Inflammatory macrophage (primary cell): Measurements from ENCODE around the gene SLAMF6.
"Not testable (repeated sequence)": the region's sequence is repeated elsewhere in the genome, so short reads cannot be mapped to it uniquely, and the experiment has no call there.

Experiments
- DNase-seq, 2 donors: peaks; one replicate each; pipeline ENCODE4 v3.0.0-alpha.2; 2020 to 2022
- total RNA-seq, 18 experiments: gene quantifications; one replicate each; lab custom pipeline; 2026; ENCODE audit warnings: mixed read lengths in 6 of 18, inconsistent platforms in 2 of 18; lab: John Stamatoyannopoulos, UW

The SLAMF6 gene
- total RNA-seq: 1.2 to 24.3 (median 7.7) reads per million in 18 experiments

DNA sequence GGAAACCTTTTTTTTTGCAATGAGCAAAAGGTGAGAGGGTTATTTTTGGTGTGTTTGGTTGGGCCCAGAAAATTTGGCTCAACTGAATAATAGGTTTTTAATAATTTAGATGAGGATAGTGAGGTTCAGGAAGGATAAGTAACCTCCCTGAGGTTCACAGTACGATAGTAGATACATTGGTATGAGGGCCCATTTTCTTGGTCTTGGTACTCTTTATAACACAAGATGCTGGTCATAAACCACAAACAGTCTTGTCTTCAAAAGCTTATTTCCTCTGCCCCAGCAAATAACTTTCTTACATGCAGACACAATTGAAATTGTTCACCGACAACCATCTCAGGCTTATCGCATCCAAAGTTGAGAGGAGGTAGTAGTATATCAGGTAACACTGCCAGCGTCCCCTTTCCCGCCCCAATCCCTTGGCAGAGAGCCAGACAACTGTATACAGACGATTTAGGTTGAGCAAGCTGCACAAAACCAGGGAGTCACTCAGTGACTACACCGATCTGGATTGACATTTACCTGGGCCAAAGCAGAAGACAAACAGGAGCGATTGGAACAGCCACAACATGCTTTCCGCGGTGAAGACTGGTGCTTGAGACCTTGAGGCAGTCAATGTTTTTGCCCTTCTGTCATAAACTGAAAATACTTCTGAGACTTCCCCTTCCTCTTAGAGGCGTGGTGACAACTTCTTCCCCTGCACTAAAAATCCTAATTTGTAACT is at the start of gene SLAMF6:
SLAMF6 (minus strand) TSS at position 634 of the 724 bp plus-strand sequence; CDS start at position 571, 63 bp downstream.
- DNase-seq: peak; percentile 32 to 43

DNA sequence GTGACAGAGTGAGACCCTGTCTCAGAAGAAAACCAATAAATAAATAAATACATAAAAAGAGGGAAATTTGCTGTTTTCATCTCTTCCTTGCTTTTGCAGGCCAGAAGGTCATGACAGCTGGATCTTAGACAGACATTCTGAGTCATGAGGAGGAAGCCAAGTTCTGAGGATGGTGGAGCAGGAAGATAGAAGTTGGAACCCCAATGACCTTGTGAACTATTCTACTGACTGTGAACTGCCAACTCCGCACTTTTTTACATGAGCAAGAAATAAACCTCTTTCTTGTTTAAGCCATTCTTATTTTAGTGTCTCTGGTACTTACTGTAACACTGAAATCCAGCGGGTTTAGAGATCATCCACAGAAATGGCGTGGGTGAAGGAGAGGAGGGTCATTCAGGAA is 47.8 kb upstream of the SLAMF6 start:
- peak; percentile 71 to 80 for DNase-seq

DNA sequence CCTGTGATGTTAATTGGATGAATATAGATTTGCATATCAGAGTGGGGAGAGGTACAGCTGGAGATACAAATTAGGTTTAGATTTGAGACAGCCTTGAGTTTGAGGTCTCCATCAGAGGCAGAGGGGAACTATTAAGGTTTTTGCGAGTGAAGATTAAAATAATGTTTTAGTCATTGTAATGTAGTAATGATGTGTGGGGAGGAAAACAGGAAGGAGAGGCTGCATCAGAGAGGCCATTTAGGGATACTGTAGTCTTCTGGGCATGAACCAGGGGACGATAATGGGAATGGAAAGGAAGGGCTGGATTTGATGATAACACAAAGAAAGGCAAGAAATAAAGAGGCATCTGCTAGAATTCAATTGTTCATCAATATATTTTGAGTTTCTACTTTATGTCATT is 46.8 kb upstream of the SLAMF6 start:
- DNase-seq: peak; percentile 64 to 68

DNA sequence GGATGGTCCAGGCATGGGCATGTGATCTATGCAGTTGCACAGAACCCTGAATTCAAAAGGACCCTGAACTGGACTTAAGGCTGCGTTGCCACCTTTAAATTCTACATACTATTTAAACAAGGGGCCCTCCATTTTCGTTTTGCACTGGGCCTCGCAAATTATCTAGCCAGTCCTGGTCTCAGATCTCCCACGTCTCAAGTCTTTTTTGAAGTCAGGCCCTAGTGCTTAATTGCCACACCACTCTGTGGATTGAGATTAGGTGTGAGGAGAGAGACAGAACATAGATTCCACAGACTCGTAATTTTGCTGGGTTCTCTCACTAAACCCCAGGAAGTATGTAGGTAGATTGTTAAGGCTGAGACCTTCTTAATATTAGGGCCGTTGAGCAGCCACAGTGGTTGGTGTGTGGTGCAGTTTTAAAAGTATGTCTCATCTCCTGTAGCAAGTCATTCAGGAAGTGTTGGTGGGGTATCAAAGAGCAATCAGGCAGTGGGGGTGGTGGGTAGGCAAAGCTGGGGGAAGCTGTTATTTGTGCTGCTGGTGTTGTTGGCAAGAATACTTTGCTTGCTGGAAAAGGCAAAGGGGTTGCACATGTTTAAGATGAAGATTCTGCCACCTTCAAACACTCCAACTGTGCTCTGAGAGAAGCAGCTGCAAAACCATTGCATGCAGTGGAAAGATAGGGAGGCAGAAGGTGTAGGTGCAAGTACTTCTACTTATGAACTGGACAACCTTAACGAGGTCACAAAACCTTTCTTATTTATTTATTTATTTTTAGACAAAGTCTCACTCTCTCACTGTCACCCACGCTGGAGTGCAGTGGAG is 45.0 kb upstream of the SLAMF6 start:
- peak; percentile 66 to 88 for DNase-seq

DNA sequence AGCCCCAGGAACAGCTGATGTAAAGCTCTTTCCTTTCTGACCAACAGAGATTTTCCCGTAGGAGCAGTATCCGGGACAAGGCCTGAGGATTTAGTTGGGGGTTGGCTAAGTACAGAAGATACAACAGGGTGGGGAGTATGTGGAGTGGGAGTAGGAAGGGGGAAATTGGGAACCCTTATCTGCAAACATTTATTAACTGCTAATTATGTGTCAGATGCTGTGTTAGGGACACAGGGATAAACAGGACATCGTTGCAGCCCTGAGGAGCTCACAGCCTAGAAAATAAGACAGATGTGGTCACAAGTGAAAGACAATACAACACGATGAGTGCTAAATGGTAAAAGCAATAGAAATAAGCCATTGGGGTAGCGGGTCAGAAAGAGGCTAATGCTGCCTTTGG is 44.3 kb upstream of the SLAMF6 start:
- no peak for DNase-seq

DNA sequence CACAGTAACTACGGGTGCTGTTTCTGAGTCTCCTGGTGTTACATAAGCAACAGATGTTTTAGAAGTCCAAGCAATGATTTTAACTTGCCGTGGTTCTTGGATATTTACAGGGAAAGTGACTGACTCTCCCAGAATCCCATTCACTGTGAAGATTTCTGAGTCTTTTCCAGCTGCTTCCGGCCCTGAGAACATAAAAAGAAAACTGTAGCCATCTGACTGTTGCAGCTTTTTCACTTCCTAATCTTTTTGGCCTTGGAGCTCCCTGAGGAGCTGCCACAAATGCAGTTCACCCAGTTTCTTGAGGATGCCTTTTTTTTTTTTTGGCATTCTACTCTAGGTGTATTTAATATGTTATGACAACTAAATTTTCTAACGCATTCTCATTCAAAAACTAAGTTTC is 42.5 kb upstream of the SLAMF6 start:
- DNase-seq: no peak

DNA sequence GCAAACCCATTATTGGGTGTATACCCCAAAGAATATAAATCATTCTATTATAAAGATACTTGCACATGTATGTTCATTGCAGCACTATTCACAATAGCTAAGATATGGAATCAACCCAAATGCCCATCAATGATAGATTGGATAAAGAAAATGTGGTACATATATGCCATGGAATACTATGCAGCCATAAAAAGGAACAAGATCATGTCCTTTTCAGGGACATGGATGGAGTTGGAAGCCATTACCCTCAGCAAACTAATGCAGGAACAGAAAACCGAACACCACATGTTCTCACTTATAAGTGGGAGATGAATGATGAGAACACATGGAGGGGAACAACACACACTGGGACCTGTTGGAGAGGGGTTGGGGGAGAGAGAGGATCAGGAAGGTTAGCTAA is 40.2 kb upstream of the SLAMF6 start:
- not testable (repeated sequence) for DNase-seq

DNA sequence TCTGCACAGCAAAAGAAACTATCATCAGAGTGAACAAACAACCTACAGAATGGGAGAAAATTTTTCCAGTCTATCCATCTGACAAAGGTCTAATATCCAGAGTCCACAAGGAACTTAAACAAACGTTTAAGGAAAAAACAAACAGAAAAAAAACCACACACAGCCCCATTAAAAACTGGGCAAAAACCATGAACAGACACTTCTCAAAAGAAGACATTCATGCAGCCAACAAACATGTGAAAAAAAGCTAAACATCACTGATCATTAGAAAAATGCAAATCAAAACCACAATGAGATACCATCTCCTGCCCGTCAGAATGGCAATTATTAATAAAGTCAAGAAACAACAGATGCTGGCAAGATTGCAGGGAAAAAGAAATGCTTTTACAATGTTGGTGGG is 39.7 kb upstream of the SLAMF6 start:
- not testable (repeated sequence) for DNase-seq

DNA sequence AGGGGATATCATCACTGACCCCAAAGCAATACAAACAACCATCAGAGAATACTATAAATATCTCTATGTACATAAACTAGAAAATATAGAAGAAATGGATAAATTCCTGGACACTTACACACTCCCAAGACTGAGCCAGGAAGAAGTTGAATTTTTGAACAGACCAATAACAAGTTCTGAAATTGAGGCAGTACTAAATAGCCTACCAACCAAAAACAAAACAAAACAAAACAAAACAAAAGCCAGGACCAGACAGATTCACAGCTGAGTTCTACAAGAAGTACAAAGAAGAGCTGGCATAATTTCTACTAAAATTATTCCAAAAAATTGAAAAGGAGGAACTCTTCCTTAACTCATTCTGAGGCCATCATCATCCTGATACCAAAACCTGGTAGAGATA is 37.8 kb upstream of the SLAMF6 start:
- no peak for DNase-seq

DNA sequence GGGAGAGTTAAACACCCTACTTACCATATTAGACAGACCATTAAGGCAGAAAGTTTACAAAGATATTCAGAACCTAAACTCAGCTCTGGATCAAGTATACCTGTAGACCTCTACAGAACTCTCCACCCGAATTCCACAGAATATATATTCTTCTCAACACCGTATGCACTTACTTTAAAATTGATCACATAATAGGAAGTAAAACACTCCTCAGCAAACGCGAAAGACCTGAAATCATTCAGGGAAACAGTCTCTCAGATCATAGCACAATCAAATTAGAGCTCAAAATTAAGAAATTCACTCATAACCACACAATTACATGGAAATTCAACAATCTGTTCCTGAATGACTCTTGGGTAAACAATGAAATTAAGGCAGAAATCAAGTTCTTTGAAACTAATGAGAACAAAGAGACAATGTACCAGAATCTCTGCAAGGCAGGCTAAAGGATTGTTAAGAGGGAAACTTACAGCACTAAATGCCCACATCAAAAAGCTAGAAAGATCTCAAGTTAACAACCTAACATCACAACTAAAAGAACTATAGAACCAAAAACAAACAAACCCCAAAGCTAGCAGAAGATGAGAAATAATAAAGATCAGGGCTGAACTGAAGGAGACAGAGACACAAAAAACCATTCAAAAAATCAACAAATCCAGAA is 37.1 kb upstream of the SLAMF6 start:
- DNase-seq: no peak

DNA sequence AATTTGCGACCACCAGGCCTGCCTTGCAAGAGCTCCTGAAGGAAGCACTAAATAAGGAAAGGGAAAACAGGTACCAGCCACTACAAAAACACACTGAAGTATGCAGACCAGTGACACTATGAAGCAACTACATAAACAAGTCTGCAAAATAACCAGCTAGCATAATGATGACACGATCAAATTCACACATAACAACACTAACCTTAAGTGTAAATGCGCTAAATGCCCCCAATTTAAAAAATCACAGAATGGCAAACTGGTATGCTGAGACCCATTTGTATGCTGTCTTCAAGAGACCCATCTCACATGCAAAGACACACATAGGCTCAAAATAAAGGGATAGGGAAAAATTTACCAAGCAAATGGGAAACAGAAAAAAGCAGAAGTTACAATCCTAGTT is 36.4 kb upstream of the SLAMF6 start:
- not testable (repeated sequence) for DNase-seq

DNA sequence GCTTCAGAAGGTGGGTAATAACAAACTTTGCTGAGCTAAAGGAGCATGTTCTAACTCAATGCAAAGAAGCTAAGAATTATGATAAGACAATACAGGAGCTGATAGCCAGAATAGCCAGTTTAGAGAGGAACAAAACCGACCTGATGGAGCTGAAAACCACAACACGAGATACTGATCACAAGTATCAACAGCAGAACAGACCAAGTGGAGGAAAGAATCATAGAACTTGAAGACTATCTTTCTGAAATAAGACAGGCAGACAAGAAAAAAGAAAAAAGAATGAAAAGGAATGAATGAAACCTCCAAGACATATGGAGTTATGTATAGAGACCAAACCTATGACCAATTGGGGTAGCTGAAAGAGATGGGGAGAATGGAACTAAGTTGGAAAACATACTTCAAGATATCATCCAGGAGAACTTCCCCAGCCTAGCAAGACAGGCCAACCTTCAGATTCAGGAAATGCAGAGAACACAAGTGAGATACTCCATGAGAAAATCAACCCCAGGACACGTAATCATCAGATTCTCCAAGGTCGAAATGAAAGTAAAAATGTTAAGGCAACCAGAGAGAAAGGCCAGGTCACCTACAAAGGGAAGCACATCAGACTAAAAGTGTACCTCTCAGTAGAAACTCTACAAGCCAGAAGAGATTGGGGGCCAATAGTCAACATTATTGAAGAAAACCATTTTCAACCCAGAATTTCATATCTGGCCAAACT is 35.8 kb upstream of the SLAMF6 start:
- no peak for DNase-seq

DNA sequence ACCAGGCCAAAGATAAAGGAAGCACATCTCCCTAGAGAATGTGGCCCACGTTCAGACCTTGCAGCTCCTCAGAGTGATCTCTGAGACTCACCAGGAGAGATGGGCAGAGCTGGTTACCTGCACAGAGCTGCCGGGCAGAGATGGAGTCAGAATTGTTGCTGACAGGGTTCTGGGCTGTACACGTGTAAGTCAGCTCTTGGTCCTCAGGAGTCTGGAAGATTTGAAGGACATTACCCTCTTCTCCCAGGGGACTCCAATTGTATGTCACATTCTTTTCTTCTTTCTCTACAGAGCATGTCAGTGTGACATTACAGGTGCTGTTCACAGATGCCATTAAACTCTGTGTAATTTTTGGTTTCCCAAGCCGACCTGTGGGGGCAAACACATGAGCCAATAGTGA is 30.7 kb upstream of the SLAMF6 start:
- no peak for DNase-seq

DNA sequence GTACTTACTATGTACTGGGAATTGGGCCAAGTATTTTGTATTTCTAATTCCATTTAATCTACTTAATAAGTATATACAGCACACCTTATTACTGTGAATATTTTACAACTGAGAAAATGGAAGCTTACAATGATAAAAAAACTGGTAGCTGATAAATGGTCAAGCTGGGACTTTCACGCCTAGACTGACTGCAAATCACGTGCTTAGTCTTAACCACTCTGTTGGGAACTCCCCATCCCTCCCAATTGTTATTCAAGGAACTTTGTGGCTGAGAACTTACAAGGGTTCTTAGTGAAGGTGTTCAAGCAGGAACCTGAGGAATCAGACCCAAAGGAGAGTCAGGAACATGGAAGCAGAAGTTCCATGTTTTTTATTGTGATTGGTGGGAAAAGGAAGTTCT is 29.4 kb upstream of the SLAMF6 start:
- no peak for DNase-seq

DNA sequence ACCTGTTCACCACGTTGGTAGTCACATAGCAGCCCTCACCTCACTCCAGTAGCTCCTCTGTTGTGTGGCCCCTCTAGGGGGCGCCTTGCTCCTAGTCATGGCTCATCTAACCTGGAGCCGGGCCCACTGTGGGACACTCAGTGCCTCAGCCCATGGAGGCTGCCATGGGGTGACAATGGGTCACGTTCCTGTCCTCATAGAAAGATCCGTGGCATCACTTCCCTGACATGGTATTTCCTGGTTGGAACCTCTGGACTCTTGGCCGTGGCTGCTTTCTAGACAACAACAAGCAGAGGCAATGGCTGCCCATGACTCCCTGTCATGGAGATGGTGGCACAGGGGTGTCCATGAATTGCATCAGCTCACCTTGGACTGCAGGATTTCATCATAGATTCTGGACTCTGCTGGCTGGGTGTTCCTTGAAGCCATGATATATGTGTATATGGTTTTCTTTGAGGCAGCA is 27.5 kb upstream of the SLAMF6 start:
- no peak for DNase-seq

DNA sequence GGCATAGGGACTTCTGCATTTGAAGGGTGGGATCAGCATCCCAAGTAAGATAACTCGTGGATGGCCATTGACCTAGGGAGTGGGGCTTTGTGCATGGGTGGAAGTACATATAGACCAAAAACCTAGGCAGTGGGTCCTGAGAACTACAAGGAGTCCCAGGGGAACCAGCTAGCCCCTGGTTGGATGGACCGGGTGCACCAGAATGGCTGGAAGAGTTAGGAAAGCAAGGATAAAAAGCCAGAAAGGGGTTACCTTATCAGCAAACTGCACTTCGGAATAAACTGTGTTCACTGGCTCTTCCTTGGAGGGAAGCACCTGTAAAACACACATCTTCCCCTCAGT is 26.6 kb upstream of the SLAMF6 start:
- DNase-seq: no peak

DNA sequence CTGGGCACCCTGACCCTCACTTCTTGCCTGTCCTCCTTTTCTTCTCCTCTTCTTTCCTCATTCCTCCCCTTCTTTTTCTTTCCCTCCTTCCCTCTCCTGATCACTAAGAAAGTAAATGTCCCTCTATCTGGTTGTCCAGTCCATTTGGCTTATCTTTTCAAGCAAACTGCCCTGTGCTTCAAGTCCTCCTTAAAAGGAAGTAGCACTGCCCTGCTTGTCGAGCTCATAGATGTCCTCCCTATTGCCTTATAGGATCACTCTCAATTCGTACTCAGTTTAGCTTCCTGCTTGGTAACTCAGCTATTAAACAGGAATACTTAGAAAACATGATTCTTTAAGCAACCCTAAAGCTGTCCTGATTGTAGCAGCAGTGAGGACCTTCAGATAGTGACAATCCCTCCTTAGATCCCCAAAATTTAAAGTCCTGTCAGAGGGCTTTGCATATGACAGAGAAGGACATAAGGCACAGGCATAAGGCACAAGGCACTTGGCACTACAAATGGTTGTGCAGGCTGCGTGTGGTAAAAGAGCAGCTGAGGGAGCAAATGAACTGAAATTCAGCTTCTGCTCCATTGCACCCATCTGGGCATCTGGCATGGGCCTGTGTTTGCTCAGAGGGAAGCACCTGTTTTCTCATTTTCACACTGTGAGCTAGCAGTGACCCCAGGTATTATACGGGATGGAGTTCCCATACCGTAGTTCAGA is 26.1 kb upstream of the SLAMF6 start:
- peak in 1 of 2 donors; percentile 31 for DNase-seq

DNA sequence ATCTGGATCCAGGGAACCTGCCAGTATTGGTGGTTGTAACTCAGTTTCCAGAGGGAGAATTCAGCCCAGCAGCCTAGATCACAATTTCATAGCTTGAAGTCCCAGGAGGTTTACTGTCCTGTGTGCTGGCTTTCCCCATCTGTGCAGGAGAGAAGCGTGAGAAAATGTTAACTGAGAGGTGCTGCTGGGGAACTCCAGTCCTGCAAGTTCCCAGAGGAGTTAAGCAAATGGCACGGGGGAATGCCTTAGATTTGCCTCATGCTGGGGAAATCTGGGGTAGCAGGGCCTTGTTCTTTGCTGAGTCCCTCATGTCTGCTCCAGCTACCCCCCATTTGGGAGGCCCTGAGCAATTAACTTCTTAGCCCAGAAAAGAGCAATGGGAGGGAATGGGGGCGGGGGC is 25.1 kb upstream of the SLAMF6 start:
- no peak for DNase-seq

DNA sequence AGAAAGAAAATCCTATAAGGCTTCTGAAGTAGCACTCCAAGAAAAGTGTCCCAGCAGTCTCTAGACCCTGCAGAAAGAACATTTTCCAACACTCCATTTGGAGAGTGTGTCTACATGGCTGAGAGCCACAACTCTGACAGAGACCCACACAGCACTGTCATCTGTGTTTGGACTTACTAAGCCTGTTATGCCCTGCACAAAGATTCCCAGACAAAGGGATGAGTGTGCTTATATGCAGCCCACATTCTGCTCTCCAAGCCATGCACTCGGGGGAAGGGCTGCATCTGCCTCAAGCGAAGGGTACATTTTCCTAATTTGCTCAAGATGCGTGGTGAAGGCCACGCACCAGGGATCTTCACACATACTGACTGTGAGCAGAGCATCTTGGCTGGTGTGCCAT is 24.4 kb upstream of the SLAMF6 start:
- no peak for DNase-seq

DNA sequence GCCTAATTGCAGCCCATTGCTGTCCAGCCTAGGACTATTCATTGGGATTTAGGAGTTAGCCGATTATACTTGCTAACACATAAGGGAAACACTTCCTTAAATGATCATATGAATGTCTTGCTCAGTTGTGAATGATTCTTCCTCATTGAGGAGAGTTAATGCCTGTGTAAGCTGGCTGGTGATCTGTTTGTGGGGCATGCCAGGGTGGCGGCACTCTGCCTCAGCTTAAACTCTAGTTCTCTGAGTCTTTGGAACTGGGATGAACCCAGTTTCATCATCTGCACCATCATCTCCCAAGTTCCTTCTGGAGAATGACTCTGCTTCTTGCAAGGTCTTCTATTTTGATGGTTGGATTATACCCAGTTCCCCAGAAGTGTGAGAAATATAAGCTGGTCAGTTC is 23.9 kb upstream of the SLAMF6 start:
- peak; percentile 94 to 97 for DNase-seq

DNA sequence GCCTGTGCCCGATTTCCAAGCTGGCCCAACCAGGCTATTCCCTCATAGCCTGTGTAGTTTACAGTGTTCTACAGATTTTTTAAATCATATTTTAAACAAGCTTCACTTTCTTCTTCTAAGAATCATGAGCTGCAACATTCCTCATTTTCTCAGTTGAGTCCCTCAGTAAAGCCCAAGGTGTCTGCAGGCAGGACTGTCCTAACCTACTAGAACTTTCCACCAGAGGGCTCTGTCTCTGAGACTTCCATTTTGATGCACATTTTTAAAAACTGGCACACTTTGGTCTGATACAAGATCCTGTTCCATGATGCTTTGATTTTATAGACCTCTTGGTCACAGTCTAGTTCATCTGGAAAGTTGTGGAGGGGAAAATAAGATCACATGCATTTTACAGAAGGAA is 21.6 kb upstream of the SLAMF6 start:
- peak; percentile 47 to 54 for DNase-seq

DNA sequence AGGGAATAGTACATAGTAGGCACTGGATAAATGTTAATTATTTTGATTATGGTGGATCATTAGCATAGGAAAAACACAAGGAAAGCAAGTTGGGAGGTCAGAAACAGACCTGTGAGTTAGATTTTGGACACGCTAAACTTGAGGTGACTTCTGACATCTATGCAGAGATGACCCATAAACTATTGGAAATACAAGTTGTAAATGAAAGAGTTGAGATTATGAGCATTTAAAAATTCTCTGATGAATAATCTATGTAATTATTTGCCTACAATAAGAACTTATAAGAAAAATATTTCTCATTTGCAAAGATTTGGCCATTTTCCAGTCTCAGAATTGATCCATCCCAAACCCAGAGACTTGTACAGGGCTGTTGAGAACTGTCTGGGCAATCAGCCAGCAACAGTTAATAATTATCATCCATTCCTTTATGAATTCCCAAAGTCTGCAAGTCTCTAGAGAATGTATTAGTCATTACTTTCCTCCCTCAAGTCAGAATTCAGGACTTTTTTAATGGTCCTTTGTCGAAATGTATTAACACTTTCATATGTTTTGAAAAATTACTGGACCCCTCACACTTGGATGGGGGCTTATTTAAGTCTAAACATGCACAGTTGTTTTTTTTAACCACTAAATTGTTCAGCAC is 19.4 kb upstream of the SLAMF6 start:
- DNase-seq: no peak
